ENCODE results near the gene P2RX2.

Gene P2RX2

GRCh38 chr12:132665794-132666193, 47.2 kb downstream of the P2RX2 start:
- DNase-seq = no peak

- DNase-seq = no peak
Observed at GRCh38 chr12:132668191-132669088, 49.9 kb downstream of the P2RX2 start.

GRCh38 chr12:132669166-132669879, 50.7 kb downstream of the P2RX2 start:
- DNase-seq = no peak
